ENCODE measurements around the gene ATP2B3. TPM values are rescaled to one million over a fixed set of nuclear protein-coding genes. Genes with fewer than 3 reads are reported as not detected.

Gene ATP2B3
- total RNA-seq, 4 donors from 2014 or later = not detected

- no peak for TF ChIP-seq CTCF (IDR thresholded peaks at IDR 0.05; ENCODE audit: low read depth)
Observed at GRCh38 chrX:153501530-153501929, 15.9 kb upstream of the ATP2B3 start.

GRCh38 chrX:153502131-153502530 is 15.3 kb upstream of the ATP2B3 start:
- no peak for TF ChIP-seq CTCF (IDR thresholded peaks at IDR 0.05; ENCODE audit: low read depth)

- TF ChIP-seq CTCF (IDR thresholded peaks at IDR 0.05; ENCODE audit: low read depth) = no peak
Observed at GRCh38 chrX:153502796-153503195, 14.6 kb upstream of the ATP2B3 start.

- TF ChIP-seq CTCF (IDR thresholded peaks at IDR 0.05; ENCODE audit: low read depth) = no peak
Observed at GRCh38 chrX:153504445-153505016, 12.9 kb upstream of the ATP2B3 start.

GRCh38 chrX:153505361-153505760 is 12.1 kb upstream of the ATP2B3 start:
- TF ChIP-seq CTCF (IDR thresholded peaks at IDR 0.05; ENCODE audit: low read depth) = no peak

GRCh38 chrX:153507484-153508178 is 9.8 kb upstream of the ATP2B3 start:
- TF ChIP-seq CTCF (IDR thresholded peaks at IDR 0.05; ENCODE audit: low read depth) = no peak

GRCh38 chrX:153509592-153509991 is 7.8 kb upstream of the ATP2B3 start:
- no peak for TF ChIP-seq CTCF (IDR thresholded peaks at IDR 0.05; ENCODE audit: low read depth)
